ENCODE measurements around the gene MICAL1.
A peak's percentile ranks its signal among the peaks of the same experiment; 100 is the strongest.
"Not testable (repeated sequence)": the region's sequence is repeated elsewhere in the genome, so short reads cannot be mapped to it uniquely, and the experiment has no call there.

Gene MICAL1

DNA sequence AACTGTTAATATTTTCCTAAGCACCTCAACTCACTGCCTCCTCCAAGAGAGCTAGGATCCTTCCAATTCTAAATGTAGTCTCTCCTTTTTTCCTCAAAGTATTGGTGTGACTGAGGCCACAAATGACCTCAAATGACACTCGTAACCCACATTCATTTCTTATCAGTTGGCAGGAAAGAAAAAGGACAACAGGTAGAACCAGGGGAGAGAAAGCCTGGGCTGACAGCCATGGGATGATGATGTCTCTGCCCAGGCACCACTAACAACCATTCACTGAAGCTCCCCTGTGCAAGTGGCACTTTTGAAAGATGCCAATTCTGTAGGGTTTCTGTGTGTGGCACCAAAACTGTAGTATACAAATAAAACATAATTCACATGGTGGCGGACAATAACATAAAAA lies 20.1 kb upstream of the MICAL1 start:
- no peak for DNase-seq (ENCODE audit: low read depth in 2 of 2)

DNA sequence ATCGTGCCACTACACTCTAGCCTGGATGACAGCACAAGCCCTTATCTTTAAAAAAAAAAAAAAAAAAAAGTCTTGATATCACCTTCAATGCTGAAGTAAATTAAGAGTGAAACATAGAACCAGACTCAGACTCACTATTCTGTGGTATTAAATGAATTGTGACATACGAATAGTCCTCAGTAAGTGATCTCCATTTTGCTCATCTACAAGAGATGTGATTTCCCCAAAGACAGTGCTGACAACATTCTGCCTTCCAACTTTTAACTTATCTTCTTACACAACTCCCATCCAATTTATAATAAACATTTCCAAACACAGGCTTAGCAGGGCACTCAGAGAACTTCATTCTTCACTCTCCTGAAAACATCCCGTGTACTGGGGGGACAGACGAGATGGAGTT lies 19.4 kb upstream of the MICAL1 start:
- DNase-seq (ENCODE audit: low read depth in 2 of 2): no peak

GRCh38 chr6:109473120-109473519 lies 17.5 kb upstream of the MICAL1 start:
- DNase-seq (ENCODE audit: low read depth in 2 of 2): no peak

DNA sequence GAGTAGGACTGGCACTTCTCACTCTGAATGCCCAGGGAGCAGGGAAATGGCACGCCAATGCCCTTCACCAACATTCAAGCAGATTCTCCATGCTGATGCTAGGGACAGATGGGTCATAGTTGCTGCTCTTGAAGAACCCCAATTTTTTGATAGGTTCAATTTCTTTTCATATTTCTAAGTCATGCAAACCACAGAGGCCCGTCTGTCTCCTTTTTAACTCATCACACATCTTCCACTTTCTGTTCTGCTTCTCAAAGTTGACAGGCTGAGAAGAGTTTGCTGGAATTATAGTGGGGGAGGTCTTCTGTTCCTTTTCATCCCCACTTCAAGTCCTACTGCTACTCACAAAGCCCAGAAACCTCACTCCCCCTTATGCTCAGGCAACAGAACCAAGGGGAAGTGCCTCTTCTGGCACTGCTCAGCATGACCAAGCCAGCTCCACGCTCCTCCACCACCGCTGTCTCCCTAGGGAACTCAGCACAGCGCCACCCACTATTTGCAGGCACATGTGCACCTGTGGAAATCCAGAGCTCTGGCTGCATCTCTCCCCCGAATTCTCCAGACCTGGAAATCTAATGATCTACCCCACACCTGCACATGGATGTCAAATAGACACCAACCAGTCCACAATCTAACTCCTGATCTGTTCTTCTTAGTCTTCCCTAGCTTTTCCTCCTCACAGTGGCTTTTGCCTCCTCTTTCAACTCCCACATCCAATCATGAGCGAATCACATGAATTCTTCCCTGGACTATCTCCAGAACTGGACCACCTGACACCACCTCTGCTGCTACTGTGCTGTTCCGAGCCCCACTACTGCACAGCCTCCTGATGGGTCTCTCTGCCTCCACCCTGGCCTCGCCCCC lies 16.8 kb upstream of the MICAL1 start:
- no peak for DNase-seq (ENCODE audit: low read depth in 2 of 2)

DNA sequence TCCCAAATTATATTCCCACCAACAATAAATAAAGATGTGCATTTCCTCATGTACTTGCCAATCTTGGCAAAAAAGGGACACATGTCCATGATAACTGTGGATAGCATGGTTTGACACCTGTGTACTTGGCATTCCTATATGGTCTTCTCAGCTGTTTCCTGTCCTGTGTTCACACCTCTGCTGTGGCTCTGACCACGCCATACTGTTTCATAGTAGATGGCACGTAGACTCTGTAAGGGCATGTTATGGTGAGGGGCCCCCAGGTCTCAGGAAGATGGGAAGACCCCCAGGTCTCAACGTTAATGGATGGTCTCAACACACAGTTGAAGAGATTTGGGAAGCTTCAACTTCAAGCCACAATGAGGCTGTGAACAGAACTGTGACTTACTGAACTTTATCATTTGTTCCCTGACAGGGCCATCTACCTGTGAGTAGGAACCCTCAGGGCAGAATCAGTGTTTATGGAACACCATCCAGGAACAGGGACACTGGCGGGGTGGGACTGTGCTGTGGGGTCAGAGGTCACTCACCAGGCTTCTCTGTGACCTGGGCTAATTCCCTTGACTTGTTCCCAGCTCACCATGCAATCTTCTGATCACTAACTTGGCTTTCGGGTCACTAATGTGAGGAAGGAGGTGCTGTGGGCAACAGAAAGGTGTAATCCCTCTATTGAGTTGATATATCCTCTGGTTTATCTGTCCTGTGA lies 15.7 kb upstream of the MICAL1 start:
- DNase-seq (ENCODE audit: low read depth in 2 of 2): no peak

- no peak for DNase-seq (ENCODE audit: low read depth in 2 of 2)
Observed at GRCh38 chr6:109469591-109470189, 14.1 kb upstream of the MICAL1 start.

DNA sequence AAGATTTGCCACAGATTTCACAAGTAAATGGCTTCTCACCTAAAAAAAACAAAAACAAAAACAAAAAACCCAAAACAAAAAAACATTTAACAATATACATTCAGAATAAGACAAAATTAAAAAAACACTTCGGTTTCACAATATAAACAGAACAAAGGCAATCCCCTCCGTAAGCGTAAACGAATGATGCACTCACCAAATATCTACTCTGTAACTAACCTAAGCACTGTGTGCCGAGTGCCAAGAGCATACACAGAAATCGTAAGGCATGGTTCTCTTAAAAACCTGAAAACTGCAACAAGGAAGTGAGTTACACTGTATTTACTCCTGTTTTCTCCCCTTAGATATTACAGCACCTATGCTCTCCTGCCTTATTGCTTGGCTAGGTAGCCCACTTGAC lies 12.1 kb upstream of the MICAL1 start:
- no peak for DNase-seq (ENCODE audit: low read depth in 2 of 2)

GRCh38 chr6:109466212-109466923 lies 10.8 kb upstream of the MICAL1 start:
- no peak for DNase-seq (ENCODE audit: low read depth in 2 of 2)

DNA sequence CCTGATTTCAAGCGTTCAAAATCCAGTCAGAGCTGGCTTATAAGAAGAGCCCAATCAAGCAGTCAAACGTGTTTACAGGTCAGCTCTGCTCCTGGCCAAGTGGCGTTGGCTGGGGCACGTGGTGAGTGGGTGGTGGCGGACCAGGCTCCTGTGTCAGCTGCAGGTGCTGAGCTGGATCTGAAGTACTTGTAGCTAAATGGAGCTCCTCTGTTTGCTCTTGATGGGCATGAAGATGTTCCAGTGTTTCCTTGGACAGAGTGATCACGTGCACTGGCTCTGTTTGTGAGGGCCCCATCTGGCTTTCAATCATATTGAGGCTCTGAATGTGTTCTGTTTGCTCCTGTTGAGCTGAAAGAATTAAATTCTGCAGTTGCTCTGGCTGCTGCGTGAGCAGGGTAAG lies 10.2 kb upstream of the MICAL1 start:
- no peak for DNase-seq (ENCODE audit: low read depth in 2 of 2)

DNA sequence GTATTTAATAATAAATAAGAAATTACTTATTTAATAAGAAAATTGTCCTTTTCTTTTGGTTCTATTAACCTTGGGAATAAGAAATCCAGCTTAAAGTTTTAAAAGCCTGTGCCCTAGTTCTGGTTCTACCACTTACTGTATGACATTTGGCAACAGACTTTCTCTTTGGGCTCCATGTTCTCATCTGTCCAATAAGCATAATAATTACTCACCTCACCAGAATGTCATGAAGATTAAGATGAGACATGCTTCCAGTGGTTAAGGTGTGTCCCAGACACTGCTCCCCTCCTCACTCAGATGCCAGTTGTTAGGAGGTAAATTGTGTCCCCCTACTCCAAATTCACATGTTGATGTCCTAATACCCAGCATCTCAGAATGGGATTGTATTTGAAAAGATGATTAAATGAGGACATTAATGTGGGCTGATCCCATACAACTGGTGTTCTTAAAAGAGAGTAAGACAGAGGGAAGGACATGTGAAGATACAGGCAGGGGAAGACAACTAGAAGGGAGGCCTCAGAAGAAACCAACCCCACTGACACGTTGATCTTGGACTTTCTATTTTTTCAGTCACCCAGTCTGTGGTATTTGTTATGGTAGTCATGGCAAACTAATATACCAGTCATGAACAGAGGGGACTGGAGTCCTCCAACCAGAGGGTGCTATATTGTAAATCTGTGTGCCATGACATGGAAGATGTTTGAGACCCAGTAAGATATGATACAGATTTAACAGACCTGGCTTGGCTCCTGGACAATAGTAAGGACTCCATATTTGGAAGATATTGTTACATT lies 6.4 kb upstream of the MICAL1 start:
- no peak for DNase-seq (ENCODE audit: low read depth in 2 of 2)

- not testable (repeated sequence) for DNase-seq (ENCODE audit: low read depth in 2 of 2)
Observed at GRCh38 chr6:109461205-109461604, 5.6 kb upstream of the MICAL1 start.

GRCh38 chr6:109460161-109460829 lies 4.7 kb upstream of the MICAL1 start:
- no peak for DNase-seq (ENCODE audit: low read depth in 2 of 2)

GRCh38 chr6:109458774-109459531 lies 3.4 kb upstream of the MICAL1 start:
- peak in 1 of 2 donors; percentile 30 for DNase-seq (ENCODE audit: low read depth in 2 of 2)

DNA sequence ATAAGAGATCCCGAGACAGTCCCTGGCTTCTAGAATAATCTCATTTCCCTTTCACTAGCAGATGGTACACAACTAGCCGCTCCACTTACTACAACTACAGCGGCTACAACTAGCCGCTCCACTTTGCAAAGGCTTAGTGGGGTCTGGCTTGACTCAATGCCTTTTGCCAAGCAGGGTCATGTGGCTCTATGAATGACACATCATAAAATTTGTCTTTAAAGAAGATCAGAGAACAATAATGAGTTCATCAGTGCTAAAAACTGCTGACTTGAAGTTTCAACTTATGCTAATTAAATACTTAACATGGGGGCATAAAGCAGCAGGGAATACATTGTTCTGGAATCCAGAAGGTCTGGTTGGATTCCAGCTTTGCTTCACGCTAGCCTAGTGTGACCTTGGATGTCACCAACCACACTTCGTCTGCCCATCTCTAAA lies 2.0 kb upstream of the MICAL1 start:
- DNase-seq (ENCODE audit: low read depth in 2 of 2): no peak

DNA sequence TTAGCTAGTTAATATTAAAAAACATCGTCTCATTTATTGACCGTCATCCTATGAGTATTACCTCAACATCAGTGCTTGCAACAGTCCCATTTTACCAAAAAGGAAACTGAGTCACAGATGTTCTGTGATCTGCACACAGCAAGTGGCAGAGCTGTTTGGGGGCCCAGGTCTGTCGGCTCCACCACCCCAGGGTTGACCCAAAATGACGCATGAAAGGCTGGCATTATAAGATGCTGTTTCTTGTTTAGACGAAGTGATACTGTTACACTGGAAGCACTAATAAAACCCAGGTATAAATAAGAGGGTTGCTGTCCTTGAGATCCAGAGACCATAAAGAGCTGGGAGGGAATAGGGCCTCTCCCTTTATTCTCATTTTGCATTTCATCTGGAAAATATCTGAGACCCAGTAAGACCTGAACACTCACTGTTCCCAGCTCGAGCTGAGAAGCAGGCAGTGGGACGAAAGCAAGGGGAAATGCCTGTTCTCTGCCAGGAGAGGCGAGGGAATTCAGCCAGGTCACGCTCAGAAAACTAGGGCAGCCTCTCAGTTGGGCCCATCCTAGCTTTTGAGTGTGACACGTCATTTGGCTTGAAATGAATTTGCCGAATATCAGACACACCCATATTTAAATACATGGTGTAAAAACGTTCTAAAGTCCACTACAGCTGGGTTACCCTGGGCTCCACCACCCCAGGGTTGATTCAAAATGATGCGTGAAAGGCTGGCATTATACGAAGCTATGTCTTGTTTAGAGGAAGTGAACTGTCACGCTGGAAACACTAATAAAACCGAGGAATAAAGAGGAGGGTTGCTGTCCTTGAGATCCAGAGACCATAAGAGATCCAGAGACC lies 1.4 kb upstream of the MICAL1 start:
- DNase-seq (ENCODE audit: low read depth in 2 of 2): no peak

DNA sequence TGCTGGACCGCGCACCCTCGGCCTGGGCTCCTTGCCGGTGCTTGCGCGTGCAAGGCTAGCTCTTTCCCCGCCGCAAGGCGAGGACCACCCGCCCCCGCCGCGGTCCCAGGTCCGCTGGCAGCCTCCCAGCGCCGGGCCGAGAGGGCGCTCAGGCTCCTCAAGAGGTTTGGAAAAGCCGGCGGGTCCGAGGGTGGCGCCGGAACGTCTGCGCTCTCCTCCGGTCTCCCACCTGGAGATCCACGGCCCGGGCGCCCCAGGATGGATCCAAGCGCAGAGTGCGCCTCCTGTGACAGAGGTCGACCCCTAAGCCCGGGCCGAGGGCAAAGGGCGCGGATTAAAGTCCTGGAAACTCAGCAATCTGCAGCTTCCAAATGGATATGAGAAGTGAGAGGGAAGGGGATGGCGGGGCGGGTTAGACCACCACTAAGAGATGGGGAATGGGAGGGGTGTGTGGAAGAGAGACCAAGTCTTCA lies 575 bp upstream of the MICAL1 start:
- no peak for DNase-seq (ENCODE audit: low read depth in 2 of 2)

DNA sequence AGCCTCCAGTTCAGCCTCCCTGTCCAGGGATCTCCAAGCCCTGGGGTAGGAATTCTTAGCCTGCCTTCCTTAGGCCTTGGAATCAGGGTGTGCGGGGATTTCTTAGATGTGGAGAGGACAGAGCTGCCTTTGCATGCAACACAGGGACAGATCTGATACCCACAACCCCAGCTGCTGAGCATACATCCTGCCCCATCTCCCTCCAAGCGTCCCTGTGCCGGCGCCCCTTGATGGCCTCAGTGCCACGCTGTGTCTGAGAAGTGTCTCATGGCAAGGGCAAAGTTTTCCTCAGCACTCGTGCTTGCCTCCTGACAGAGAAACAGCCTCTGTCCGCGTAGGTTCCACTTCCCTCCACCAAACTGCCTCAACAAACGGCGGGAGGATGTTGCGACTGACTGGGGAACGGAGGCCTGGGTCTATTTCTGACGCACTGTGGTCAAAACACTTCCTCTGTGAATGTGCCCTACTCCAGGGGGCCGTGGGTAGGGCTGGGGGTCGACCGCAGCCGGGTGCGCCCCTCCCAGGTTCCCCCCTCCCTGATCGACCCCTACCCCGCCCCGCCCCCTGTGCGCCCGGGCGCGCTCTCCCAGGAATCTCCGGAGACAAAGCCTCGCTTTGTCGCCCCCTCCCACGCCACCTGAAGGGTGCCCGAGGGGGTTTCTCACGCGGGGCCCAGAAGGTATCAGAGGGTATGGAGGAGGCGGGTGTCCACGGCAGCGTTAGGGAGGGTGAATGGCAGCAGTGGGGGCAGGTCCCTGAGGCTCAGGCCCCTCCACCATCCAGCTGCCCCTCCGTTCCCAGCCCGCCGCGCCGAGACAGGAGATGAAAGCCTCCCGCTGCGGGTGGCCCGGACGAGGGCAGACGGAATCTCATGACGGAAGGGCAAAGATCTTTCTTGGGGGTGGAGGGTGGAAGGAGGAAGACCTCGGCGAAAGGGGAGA lies 806 bp downstream of the MICAL1 start:
- DNase-seq (ENCODE audit: low read depth in 2 of 2): peak; percentile 49 to 52
